Neural cell (in vitro differentiated cells): ENCODE measurements around the gene TMEM81. TPM values are rescaled to one million over a fixed set of nuclear protein-coding genes. Genes with fewer than 3 reads are reported as not detected.

Source experiments
- H2AFZ ChIP-seq: fragments of 200-600, 300-800 bp; sonication (generic), shearing (Covaris generic); 2 replicates; pipeline ENCODE4 v1.6.0; 2014; ENCODE audit warnings: low read depth, mild to moderate bottlenecking, antibody characterized with exemption, low read length, moderate library complexity
- H3F3A ChIP-seq: fragments of 200-600 bp; shearing (Covaris generic); 2 replicates; pipeline ENCODE4 v1.6.1; 2016; ENCODE audit warnings: mild to moderate bottlenecking, moderate library complexity, mixed read lengths, antibody characterized with exemption, low read length; ENCODE audit not compliant: insufficient read depth, poor library complexity, severe bottlenecking
- H3K27ac ChIP-seq: fragments of 200-600, 300-800 bp; sonication (generic), shearing (Covaris generic); 2 replicates; pipeline ENCODE4 v1.5.1; 2014; ENCODE audit warnings: mild to moderate bottlenecking, low read length, moderate library complexity
- H3K27me3 ChIP-seq: fragments of 300-800, 200-600 bp; sonication (generic), shearing (Covaris generic); 2 replicates; pipeline ENCODE4 v1.6.0; 2014; ENCODE audit warnings: mild to moderate bottlenecking, low read depth, low read length, moderate library complexity; ENCODE audit not compliant: insufficient read depth
- H3K36me3 ChIP-seq: fragments of 300-800, 200-600 bp; sonication (generic), shearing (Covaris generic); 2 replicates; pipeline ENCODE4 v1.5.1; 2014; ENCODE audit warnings: mild to moderate bottlenecking, antibody characterized with exemption, low read length, moderate library complexity; ENCODE audit not compliant: insufficient read depth
- H3K4me2 ChIP-seq: fragments of 300-800, 200-600 bp; sonication (generic), shearing (Covaris generic); 2 replicates; pipeline ENCODE4 v1.6.0; 2014; ENCODE audit warnings: mild to moderate bottlenecking, low read length
- H3K4me3 ChIP-seq: fragments of 300-800, 200-600 bp; sonication (generic), shearing (Covaris generic); 2 replicates; pipeline ENCODE4 v1.5.1; 2014; ENCODE audit warnings: mild to moderate bottlenecking, low read length, moderate library complexity
- H3K79me2 ChIP-seq: fragments of 200-600 bp; shearing (Covaris generic); replicated peaks from 2 replicates; pipeline ENCODE4 v1.6.0; 2014; ENCODE audit warnings: mild to moderate bottlenecking, low read length, moderate library complexity; ENCODE audit not compliant: insufficient read depth
- H3K9ac ChIP-seq: fragments of 300-800, 200-600 bp; sonication (generic), shearing (Covaris generic); 2 replicates; pipeline ENCODE4 v1.6.1; 2016; ENCODE audit warnings: mild to moderate bottlenecking, low read length, mixed read lengths
- H3K9me2 ChIP-seq: fragments of 200-600 bp; shearing (Covaris generic); 2 replicates; pipeline ENCODE4 v1.6.1; 2016; ENCODE audit warnings: mild to moderate bottlenecking, low read length, mixed read lengths; ENCODE audit not compliant: insufficient read depth
- H3K9me3 ChIP-seq: fragments of 200-600, 300-800 bp; sonication (generic), shearing (Covaris generic); 2 replicates; pipeline ENCODE4 v1.6.1; 2016; ENCODE audit warnings: mild to moderate bottlenecking, mixed run types, low read length, moderate library complexity, mixed read lengths
- H4K20me1 ChIP-seq: fragments of 200-600 bp; shearing (Covaris generic); 2 replicates; pipeline ENCODE4 v1.6.1; 2016; ENCODE audit warnings: mild to moderate bottlenecking, mixed run types; ENCODE audit not compliant: insufficient read depth
- CTCF ChIP-seq: fragments of 450-650 bp; IDR thresholded peaks from 2 replicates; pipeline ENCODE4 v1.5.1; 2014; ENCODE audit warnings: antibody characterized with exemption, mild to moderate bottlenecking, moderate library complexity; ENCODE audit not compliant: poor library complexity, severe bottlenecking
- EP300 ChIP-seq: fragments of 450-650 bp; conservative IDR thresholded peaks from 2 replicates; pipeline ENCODE4 v1.6.1; 2014; ENCODE audit warnings: antibody characterized with exemption, mild to moderate bottlenecking, moderate library complexity; ENCODE audit not compliant: poor library complexity, severe bottlenecking
- MXI1 ChIP-seq: fragments of 450-650 bp; conservative IDR thresholded peaks from 2 replicates; pipeline ENCODE4 v1.6.1; 2014; ENCODE audit warnings: antibody characterized with exemption, mild to moderate bottlenecking; ENCODE audit not compliant: poor library complexity, severe bottlenecking
- POLR2AphosphoS5 ChIP-seq: IDR thresholded peaks from 2 replicates; pipeline ENCODE4 v1.6.1; 2012
- RAD21 ChIP-seq: fragments of 450-650 bp; conservative IDR thresholded peaks from 2 replicates; pipeline ENCODE4 v1.6.1; 2014; ENCODE audit warnings: antibody characterized with exemption, mild to moderate bottlenecking, moderate library complexity
- REST ChIP-seq: IDR thresholded peaks from 2 replicates; pipeline ENCODE4 v1.6.1; 2012; ENCODE audit warnings: borderline replicate concordance
- SMC3 ChIP-seq: fragments of 450-650 bp; conservative IDR thresholded peaks from 2 replicates; pipeline ENCODE4 v1.6.1; 2014; ENCODE audit warnings: antibody characterized with exemption, mild to moderate bottlenecking, moderate library complexity; ENCODE audit not compliant: poor library complexity
- TAF1 ChIP-seq: IDR thresholded peaks from 2 replicates; pipeline ENCODE4 v1.6.1; 2012; ENCODE audit warnings: low read depth
- polyA plus RNA-seq: library from polyadenylated mRNA; depleted of rRNA; stranded (reverse); fragments of >200 nt; gene quantifications from 2 replicates; pipeline ENCODE4 v1.2.3, GENCODE V29; 2014

Gene TMEM81
- polyA plus RNA-seq, 1 donor from 2014 or later: 10.1 TPM

GRCh38 chr1:205073511-205073910 is 10.7 kb downstream of the TMEM81 start:
- Histone ChIP-seq H3K79me2 (no peaks in the 10 kb centered on the region), H3K4me2 (no peak overlapping the region), H3K4me3 (no peak overlapping the region), H3K27ac (no peak overlapping the region), H3F3A (no peaks in the 10 kb centered on the region), H3K9me3 (no peaks in the 10 kb centered on the region), H2AFZ (no peak overlapping the region), H4K20me1 (no peaks in the 10 kb centered on the region), H3K9me2 (no peaks in the 10 kb centered on the region), H3K36me3 (no peaks in the 10 kb centered on the region), H3K9ac (no peak overlapping the region), H3K27me3 (no peaks in the 10 kb centered on the region)
- TF ChIP-seq RAD21: no peak
- TF ChIP-seq SMC3: no peak
- TF ChIP-seq TAF1: no peak
- TF ChIP-seq REST: no peak
- no peak for TF ChIP-seq POLR2AphosphoS5
- no peak for TF ChIP-seq MXI1
- TF ChIP-seq CTCF: no peak

- no peaks in the 10 kb centered on the region for H3K9me3 ChIP-seq
- no peak overlapping the region for H2AFZ ChIP-seq
- H3K4me2 ChIP-seq: no peak overlapping the region
- no peak overlapping the region for H3K9ac ChIP-seq
- H3K4me3 ChIP-seq: no peak overlapping the region
- no peaks in the 10 kb centered on the region for H3K27me3 ChIP-seq
- H3K79me2 ChIP-seq: no peaks in the 10 kb centered on the region
- no peaks in the 10 kb centered on the region for H3K9me2 ChIP-seq
- TF ChIP-seq RAD21 (no peak), POLR2AphosphoS5 (no peak), MXI1 (no peak), REST (no peak), TAF1 (no peak), EP300 (no peak)
- no peaks in the 10 kb centered on the region for H3F3A ChIP-seq
- no peak overlapping the region for H3K27ac ChIP-seq
- H3K36me3 ChIP-seq: no peaks in the 10 kb centered on the region
- no peaks in the 10 kb centered on the region for H4K20me1 ChIP-seq
Observed at GRCh38 chr1:205072881-205073280, 11.4 kb downstream of the TMEM81 start.
